Activated CD8-positive, alpha-beta memory T cell treated with anti-CD3 and anti-CD28 coated beads, Interleukin-2, amount 50 U/mL, for 1 hour (primary cell): ENCODE results near the gene TWF2.

Experiments used
- DNase-seq: peaks from one replicate; pipeline ENCODE4 v3.0.0-alpha.2; 2020; ENCODE audit errors: extremely low read depth

Gene TWF2

GRCh38 chr3:52202384-52203077, 36.4 kb downstream of the TWF2 start:
- no peak for DNase-seq

- DNase-seq: no peak
Measured at GRCh38 chr3:52200981-52201679, 37.8 kb downstream of the TWF2 start.

GRCh38 chr3:52198643-52199608, 40.0 kb downstream of the TWF2 start:
- DNase-seq: no peak

GRCh38 chr3:52197842-52198625, 40.9 kb downstream of the TWF2 start, which contains the start of gene ALAS1:
Gene ALAS1 (plus strand): TSS chr3:52198160. CDS start chr3:52199242, 1,082 bp downstream.
- peak; percentile 73 for DNase-seq

GRCh38 chr3:52197499-52197841, 41.5 kb downstream of the TWF2 start:
- DNase-seq: no peak

GRCh38 chr3:52196977-52197376, 42.0 kb downstream of the TWF2 start:
- no peak for DNase-seq

GRCh38 chr3:52195823-52196331, 43.1 kb downstream of the TWF2 start:
- no peak for DNase-seq

- DNase-seq: no peak
Measured at GRCh38 chr3:52195291-52195597, 43.7 kb downstream of the TWF2 start.

GRCh38 chr3:52194485-52195290, 44.3 kb downstream of the TWF2 start:
- DNase-seq: no peak

- DNase-seq: no peak
Measured at GRCh38 chr3:52193065-52193464, 45.9 kb downstream of the TWF2 start.

GRCh38 chr3:52191663-52192062, 47.3 kb downstream of the TWF2 start:
- DNase-seq: no peak

GRCh38 chr3:52190294-52191074, 48.5 kb downstream of the TWF2 start:
- no peak for DNase-seq

- no peak for DNase-seq
Measured at GRCh38 chr3:52188556-52188955, 50.4 kb downstream of the TWF2 start.

GRCh38 chr3:52186729-52187128, 52.2 kb downstream of the TWF2 start:
- DNase-seq: no peak

- no peak for DNase-seq
Measured at GRCh38 chr3:52185837-52186236, 53.1 kb downstream of the TWF2 start.

- DNase-seq: no peak
Measured at GRCh38 chr3:52185311-52185710, 53.6 kb downstream of the TWF2 start.

- DNase-seq: no peak
Measured at GRCh38 chr3:52184690-52185089, 54.3 kb downstream of the TWF2 start.

- no peak for DNase-seq
Measured at GRCh38 chr3:52183786-52184445, 55.0 kb downstream of the TWF2 start.

- DNase-seq: no peak
Measured at GRCh38 chr3:52182691-52183090, 56.3 kb downstream of the TWF2 start.
